ENCODE results near the gene KCNA5. TPM values are rescaled to one million over a fixed set of nuclear protein-coding genes. Genes with fewer than 3 reads are reported as not detected.

KCNA5 gene
- total RNA-seq, 1 experiment from 2014 or later, result not detected

DNA sequence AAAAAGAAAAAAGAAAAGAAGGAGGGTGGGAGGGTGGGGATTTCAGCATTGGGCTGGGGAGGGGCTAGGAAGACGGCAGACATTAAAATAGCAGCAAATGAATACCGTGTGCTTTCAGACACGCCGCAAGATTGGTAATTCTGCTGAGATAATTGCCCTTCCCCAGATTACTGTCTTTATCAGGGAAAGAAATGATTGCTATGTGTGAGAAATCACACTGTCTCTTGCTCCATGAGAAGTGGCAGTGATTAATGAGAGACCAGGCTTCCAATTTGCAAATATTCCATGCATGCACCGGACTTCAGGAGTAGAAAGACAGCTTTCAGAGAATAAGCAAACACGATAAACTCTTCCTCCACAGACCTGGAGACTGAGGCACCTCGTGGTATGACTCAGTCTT is 7.6 kb upstream of the KCNA5 start:
- intact Hi-C loops (cut with micrococcal nuclease; ENCODE audit: unreplicated experiment), result no loop called here
- TF ChIP-seq EZH2 (IDR thresholded peaks at IDR 0.05; ENCODE audit: borderline replicate concordance, low read depth, low read length, poor library complexity, severe bottlenecking), result no peak
- TF ChIP-seq CTCF (conservative IDR thresholded peaks at IDR 0.05; ENCODE audit: low read depth, low read length), result no peak
- Histone ChIP-seq H3K27me3 (replicated peaks; ENCODE audit: insufficient read depth, low read depth, low read length, poor library complexity) (peaks cover 47% of the 10 kb centered on the region), H3K9me3 (ENCODE audit: low read depth, low read length, poor library complexity, severe bottlenecking) (no peaks in the 10 kb centered on the region), H3K4me1 (ENCODE audit: insufficient read depth, low read length, poor library complexity, severe bottlenecking) (no peaks in the 10 kb centered on the region), H3K4me3 (ENCODE audit: low read depth, low read length, poor library complexity, severe bottlenecking) (no peak overlapping the region), H3K36me3 (ENCODE audit: insufficient read depth, low read length, poor library complexity, severe bottlenecking) (no peaks in the 10 kb centered on the region), H3K27ac (ENCODE audit: low read depth, low read length, poor library complexity, severe bottlenecking) (no peak overlapping the region)
- ChIA-PET CTCF (no interaction called here), POLR2A (ENCODE audit: low non-redundant PET) (no interaction called here)
- no peak for DNase-seq (ENCODE audit: low spot score)
- BruUV-seq (replicated peaks), result no TSS peak

DNA sequence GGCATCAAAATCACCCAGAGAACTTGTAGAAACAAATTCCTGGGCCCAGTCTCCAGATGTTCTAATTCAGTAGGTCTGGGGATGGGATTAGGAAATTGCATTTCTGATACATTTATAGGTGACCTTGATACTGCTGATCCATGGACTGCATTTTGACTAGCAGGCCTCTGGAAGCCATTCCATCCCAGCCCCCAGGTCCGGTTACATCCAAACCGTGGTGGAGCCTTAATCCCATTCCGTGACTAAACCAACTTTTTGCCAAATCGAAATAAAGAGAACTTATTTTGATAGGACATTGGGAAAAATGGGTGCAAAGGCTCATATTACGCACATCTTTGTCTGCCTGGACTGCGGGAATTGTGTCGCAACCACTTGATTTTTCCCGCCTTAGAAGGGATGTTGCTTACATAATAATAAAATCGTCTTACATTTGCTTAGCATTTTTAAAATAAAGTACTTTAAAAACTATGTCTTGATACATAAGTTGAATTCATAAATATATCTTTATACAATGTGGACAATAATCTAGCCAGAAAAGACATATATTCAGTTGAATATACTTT is 5.8 kb upstream of the KCNA5 start:
- H3K27ac ChIP-seq (ENCODE audit: low read depth, low read length, poor library complexity, severe bottlenecking), result no peak overlapping the region
- ChIA-PET POLR2A (ENCODE audit: low non-redundant PET) (no interaction called here), CTCF (no interaction called here)
- no peak for TF ChIP-seq EZH2 (IDR thresholded peaks at IDR 0.05; ENCODE audit: borderline replicate concordance, low read depth, low read length, poor library complexity, severe bottlenecking)
- TF ChIP-seq CTCF (conservative IDR thresholded peaks at IDR 0.05; ENCODE audit: low read depth, low read length), result no peak
- H3K4me3 ChIP-seq (ENCODE audit: low read depth, low read length, poor library complexity, severe bottlenecking), result no peak overlapping the region
- no peaks in the 10 kb centered on the region for H3K4me1 ChIP-seq (ENCODE audit: insufficient read depth, low read length, poor library complexity, severe bottlenecking)
- no peak for DNase-seq (ENCODE audit: low spot score)
- BruUV-seq (replicated peaks), result no TSS peak
- no peaks in the 10 kb centered on the region for H3K9me3 ChIP-seq (ENCODE audit: low read depth, low read length, poor library complexity, severe bottlenecking)
- H3K36me3 ChIP-seq (ENCODE audit: insufficient read depth, low read length, poor library complexity, severe bottlenecking), result no peaks in the 10 kb centered on the region
- peaks cover 58% of the 10 kb centered on the region for H3K27me3 ChIP-seq (replicated peaks; ENCODE audit: insufficient read depth, low read depth, low read length, poor library complexity)
- intact Hi-C loops (cut with micrococcal nuclease; ENCODE audit: unreplicated experiment), result no loop called here

DNA sequence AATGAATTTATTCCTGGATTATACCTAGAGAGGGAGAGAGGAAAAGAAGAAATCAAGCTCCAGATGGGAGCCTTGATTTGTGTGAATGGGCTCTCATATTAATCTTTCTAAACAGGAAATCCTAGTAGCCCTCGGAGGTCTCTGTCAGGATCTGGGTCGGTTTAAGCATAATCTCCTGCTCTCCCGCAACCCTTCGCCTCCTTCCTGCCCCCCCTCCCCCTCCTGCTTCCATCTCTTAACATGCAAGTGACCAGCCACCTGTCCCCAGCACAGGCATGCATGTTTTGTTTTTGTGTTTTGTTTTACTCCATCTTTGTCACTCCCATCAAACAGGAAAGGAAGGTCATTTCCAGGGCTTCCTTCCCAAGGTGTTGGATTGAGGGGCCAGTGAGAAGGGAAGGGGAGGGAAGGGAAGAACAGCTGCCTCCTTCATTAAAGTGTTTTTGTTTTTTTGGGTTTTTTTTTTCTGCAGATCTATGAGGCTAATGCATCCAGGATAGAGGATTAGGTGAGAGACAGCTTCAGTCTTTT is 4.8 kb upstream of the KCNA5 start:
- Histone ChIP-seq H3K27me3 (replicated peaks; ENCODE audit: insufficient read depth, low read depth, low read length, poor library complexity) (peaks cover 67% of the 10 kb centered on the region), H3K9me3 (ENCODE audit: low read depth, low read length, poor library complexity, severe bottlenecking) (no peaks in the 10 kb centered on the region), H3K27ac (ENCODE audit: low read depth, low read length, poor library complexity, severe bottlenecking) (no peak overlapping the region), H3K36me3 (ENCODE audit: insufficient read depth, low read length, poor library complexity, severe bottlenecking) (no peaks in the 10 kb centered on the region), H3K4me3 (ENCODE audit: low read depth, low read length, poor library complexity, severe bottlenecking) (no peak overlapping the region), H3K4me1 (ENCODE audit: insufficient read depth, low read length, poor library complexity, severe bottlenecking) (no peaks in the 10 kb centered on the region)
- ChIA-PET POLR2A (ENCODE audit: low non-redundant PET) (no interaction called here), CTCF (no interaction called here)
- no TSS peak for BruUV-seq (replicated peaks)
- TF ChIP-seq EZH2 (IDR thresholded peaks at IDR 0.05; ENCODE audit: borderline replicate concordance, low read depth, low read length, poor library complexity, severe bottlenecking), result no peak
- no peak for TF ChIP-seq CTCF (conservative IDR thresholded peaks at IDR 0.05; ENCODE audit: low read depth, low read length)
- no peak for DNase-seq (ENCODE audit: low spot score)
- intact Hi-C loops (cut with micrococcal nuclease; ENCODE audit: unreplicated experiment), result no loop called here

Measured in A673 (cell line).